Measurements from ENCODE around the gene TRAPPC6A.

Gene TRAPPC6A

DNA sequence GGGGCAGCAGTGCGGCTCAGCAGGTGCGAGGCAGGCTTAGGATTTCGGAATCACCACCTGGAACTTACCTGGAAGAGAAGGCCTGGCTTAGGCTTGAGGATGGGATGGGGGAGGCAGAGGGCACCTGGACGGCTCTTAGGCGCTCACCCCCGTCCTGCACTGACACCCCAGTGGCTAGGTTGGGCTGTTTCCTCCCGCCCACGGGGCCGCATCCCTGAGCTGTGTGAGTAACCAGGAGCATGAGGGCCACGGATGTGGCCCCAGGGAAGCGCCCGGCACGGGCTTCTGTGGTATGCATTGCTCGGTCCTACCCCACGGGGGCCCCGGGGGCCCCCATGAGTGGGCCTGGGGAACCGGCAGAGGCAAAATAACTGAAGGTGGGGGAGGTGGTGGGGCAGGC lies 14.9 kb downstream of the TRAPPC6A start:
- DNase-seq (ENCODE audit: low read depth), result no peak

DNA sequence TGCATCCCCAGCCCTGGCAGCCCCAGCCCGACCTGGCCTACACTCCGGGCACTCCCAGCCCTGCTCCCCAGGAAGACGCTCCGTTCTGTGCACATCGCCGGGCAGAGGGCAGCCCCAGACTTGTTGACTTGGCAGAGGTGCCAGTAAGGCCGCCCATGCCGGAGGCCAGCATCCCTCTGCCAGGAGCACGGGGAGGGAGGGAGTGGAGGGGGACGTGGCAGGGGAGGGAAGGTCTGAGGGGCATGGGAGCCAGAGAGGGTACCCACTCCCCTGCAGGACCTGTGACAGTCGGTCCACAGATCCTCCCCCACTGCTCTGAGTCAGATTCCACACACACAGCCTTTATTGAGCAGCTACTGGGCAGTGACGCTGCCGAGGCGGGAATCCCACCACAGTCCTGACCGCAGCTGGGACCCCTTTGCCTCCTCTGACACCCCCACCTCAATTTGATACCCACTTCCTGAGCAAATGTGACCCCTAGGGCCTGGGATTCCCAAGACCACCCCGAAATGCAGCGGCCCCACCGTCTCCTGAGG lies 15.4 kb downstream of the TRAPPC6A start:
- no peak for DNase-seq (ENCODE audit: low read depth)

DNA sequence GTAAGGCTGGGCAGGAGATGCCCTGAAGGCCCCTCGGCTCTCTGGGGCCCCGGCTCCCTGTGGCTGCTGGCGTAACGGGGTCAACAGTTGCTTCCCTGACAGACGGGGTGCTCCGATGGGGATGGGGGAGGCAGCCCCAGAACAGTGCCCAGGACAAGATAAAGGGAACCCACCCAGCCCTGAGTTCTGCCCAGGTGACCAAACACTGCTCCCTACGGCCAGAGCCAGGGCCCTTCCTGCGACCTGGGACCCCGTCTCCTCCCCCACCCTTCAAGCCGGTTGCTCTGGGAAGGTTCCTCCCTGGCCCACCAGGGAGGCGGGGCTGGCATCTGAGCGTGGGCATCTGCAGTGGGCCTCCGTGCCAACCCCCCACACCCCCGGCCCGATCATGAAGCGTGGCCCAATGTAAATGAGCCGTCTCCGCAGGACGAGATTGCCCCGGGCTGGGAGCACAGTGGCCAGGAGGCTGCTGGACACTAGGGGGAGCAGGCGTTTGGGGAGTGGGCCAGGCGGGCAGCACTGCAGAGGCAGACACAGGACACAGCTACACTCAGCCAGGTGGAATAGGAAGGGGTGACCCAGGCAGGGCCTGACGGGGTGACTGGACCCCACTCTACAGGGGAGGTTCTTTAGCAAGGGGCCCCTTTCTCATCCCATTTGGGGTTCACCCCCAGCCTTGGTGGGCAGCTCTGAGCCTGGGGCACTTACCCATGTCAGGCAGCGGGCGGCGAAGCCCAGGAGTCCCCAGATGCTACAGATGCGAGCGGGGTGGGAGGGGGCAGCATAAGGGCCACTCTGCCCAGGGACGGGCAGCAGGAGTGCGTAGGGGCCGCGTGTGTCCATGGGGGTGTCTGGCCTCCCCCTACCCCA lies 16.1 kb downstream of the TRAPPC6A start:
- DNase-seq (ENCODE audit: low read depth), result no peak

DNA sequence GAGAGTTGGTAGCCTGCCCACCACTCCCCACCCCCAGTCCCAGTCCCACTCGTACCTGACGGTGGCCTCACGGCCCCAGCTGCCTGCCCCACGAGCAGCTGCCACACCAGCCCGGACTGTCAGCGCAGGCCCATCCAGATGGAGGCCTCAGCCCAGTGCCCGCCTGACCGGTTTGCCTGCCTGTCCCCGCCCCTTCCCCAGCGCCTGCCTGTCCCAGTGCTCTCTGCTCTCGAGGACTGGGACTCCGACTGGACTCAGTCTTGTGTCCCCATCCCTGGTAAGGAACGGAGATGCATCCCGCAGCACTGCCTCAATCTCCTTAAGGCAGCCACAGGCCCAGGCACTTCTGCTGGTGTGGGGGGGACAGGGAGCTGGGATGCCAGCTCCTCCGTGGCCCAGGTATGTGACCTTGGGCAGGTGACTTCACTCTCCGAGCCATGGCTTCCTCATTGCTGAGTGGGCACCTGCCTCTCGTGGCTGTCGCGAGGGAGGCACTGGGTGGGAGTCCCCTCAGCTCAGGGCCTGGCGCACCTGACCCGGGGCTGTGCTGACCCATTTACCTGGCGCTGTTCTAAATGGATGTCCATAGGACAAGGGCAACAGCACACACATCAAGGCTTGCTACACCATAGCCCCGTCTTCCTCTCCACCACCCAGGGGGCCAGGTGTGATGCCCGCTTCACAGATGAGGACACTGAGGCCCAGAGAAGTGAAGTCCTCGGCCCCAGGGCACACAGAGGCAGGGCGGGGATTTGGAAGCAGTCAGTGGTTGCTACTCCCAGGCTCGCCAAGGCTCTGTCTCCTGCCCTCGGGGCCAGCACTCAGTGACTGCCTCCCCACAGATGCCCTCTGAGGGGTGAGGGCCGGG lies 16.9 kb downstream of the TRAPPC6A start, which contains the start of gene NKPD1:
NKPD1 (minus strand) TSS at position 113 of the 868 bp plus-strand sequence. CDS start 832 bp downstream, outside the sequence.
- no peak for DNase-seq (ENCODE audit: low read depth)

DNA sequence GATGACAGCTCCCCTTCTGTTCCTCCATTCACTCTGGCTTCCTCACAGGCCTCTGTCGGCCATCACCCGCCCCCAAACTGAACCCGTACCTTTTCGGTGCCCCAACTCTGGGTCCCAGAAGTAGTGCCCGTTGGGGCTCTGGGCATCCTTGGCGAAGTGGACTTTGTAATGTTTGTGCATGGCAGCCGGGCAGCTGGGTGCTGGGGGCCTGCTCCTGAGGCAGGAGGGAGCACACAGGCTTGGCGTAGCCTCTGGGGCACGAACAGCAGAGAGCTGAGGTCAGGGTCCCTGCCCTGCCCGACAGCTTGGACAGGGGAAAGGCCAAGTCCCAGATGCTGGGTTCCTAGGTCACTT lies 18.1 kb downstream of the TRAPPC6A start:
- no peak for DNase-seq (ENCODE audit: low read depth)

DNA sequence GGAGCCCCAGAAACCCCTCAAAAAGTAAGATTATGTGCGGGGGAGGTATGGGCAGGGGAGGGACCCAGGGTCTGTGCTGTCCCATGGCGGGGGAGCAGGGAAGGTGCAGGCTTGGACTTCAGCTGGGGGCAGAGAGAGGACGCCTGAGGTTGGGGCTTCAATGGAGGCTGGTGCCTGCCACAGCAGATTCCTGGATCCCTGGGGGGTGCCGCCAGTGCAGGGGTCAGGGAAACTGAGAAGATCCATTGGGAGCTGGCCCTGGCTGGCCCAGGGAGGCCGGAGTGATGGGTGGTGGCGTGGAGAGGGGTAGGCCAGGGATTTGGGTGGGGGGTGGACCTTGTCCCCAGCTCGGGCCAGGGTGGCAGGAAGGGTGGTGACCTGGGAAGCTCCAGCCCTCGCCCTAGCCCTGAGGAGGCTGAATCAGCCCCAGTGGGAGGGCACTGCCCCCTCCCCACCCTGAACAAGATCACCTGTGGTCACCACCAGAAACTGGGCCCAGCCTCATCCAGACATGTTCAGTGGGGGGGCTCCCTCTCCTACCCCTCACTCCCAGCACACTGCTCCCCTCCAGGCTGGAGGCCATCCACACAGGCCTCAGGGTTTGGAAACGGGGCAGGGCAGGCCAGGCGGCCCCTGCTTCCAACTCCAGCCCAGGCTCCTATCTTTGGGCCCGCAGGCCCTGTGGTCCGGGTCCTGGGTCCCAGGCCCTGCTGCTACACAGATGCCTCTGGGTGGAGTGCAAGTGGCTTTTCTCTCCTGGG lies 18.6 kb downstream of the TRAPPC6A start:
- DNase-seq (ENCODE audit: low read depth), result no peak

DNA sequence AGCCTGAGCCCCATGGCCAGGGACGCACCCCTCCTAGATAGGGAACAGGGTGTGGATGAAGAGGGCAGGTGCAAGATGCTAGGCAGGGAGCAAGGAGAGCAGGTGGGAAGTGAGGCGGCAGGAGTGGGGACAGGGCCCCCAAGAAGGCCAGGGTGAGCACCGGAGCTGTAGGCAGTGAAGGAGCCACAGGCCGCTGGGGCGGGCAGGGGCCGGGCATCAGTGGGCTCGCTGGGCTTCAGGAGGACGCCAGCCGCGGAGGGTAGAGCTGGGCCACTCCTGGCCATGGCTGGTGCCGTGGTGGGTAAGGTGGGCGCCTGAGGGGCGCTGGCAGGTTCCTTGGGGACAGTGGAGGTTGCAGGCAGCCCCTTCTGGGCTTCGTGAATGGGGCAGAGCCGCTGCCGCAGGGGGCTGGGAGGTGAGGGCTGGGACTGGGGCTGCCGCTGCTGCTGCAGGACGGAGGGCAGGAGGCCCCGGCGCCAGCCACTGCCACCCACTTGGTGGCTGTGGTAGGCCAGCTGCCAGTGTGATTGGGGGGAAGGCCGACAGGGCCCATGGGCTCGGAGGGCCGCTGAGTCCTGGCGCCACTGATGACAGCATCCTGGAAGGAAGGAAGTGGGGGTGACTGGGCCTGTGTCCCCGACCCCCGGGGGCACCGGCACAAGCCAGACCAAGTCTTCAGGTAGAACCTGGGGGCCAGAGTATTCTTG lies 19.4 kb downstream of the TRAPPC6A start:
- no peak for DNase-seq (ENCODE audit: low read depth)

DNA sequence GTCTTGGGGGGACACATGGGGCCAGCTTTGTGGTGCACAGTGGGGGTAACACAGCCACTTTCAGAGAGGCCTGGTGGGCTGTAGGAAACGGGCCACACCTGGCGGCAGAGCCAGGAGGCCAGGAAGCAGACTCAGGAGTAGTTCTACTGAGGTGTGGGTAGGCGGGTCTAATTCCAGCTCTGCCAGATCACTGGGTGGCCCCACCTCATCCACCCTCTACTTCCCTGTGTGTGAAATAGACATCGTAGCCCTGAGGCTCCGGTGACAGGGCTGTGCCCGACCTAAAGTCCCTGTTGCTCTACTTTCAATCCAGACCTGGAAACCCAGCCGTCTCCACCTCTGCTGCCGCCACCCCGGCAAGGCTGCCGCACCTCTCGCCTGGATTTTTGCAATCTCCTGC lies 21.3 kb downstream of the TRAPPC6A start:
- DNase-seq (ENCODE audit: low read depth), result no peak

DNA sequence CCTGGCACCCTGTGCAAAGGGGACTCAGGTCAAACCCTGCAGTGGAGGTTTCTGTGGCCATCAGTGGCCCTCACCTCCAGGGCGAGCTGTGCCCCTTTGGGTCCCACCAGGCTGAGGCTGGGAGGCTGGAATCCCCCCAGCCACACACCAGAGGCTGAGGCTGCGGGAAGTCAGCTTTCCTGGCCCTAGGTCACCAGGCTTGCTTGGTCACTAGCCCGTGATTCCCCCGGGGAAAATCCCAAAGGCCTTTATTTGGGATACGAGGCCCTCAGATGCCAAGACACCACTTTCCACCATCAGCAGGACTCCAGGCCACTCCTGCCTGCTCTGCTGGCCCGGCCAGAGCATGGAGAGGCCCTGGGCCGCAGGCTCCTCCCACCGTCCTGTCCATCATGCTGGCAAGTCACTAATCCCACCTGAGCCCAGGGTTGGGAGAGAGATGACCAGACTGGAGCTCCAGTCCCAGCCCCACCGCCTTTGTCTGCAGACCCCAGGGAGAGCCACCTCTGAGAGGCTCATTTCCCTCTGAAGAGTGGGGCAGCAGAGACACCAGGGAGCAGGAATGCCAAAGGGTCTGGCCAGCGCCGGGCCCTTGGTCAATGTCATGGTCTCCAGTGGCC lies 21.9 kb downstream of the TRAPPC6A start:
- DNase-seq (ENCODE audit: low read depth), result no peak

DNA sequence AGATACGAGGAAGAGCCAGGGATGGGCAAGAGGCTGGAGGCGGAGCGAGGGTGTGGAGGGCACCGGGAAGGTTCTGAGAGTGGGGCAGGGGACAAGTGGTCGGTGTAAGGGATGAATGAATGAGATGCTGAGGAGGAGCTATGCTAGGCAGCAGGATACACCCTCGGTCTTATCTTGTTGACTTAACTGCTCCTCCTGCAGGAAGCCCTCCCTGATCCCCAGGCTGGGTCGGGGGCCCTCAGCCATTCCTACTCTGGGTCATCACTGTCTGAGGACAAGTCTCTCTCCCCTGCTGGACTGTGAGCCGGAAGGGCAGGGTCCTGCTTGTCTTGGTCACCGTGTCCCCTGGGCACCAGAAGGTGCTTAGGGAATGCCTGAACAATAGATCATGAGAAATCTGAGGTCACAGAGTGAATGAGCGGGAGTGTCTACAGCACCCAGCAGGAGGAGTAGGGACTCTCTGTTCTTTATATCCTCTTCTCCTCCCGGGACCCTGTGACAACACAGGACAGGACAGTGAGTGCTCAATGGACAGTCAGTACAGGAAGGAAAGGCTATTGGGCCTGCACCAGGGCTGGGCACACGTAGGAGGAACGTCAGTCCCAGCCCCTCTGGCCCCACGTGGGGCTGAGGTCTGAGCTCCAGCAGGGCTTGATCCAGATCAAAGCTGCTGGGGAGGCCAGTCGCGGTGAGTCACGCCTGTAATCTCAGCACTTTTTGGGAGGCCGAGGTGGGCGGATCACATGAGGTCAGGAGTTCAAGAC lies 23.8 kb downstream of the TRAPPC6A start:
- peak; percentile 94 for DNase-seq (ENCODE audit: low read depth)

DNA sequence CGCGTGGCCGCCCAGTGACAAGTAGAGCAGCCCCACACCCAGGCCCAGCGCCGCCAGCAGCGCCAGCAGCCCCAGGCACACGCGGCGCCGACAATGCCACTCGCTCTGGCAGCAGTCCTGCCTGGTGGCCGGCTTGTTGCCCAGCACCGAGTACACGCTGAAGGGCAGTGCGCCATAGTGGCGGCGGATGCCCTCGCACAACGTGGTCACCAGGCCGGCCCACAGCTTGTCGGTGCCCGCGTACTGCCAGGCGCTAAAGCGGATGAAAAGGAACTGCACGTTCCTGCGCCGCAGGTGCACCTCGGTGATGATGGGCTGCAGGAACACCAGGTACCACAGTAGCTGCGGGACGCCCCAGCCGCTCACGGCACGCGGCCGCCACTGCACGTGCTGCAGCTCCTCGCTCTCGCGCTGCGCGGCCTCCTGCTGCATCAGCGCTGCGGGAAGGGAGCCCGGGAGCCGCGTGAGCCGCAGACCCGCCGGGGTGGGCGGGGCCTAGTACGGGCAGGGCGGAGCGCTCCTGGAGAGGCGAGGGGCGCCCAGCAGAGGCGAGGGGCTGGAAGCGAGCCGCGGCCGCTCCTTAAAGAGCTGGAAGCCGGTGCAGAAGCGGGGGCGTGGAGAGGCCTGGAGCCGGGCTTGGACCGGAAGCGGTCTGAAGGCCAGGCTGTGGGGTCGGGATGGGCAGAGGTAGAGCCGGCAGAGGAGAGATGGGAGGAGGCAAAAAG lies 24.5 kb downstream of the TRAPPC6A start:
- peak; percentile 64 for DNase-seq (ENCODE audit: low read depth)

DNA sequence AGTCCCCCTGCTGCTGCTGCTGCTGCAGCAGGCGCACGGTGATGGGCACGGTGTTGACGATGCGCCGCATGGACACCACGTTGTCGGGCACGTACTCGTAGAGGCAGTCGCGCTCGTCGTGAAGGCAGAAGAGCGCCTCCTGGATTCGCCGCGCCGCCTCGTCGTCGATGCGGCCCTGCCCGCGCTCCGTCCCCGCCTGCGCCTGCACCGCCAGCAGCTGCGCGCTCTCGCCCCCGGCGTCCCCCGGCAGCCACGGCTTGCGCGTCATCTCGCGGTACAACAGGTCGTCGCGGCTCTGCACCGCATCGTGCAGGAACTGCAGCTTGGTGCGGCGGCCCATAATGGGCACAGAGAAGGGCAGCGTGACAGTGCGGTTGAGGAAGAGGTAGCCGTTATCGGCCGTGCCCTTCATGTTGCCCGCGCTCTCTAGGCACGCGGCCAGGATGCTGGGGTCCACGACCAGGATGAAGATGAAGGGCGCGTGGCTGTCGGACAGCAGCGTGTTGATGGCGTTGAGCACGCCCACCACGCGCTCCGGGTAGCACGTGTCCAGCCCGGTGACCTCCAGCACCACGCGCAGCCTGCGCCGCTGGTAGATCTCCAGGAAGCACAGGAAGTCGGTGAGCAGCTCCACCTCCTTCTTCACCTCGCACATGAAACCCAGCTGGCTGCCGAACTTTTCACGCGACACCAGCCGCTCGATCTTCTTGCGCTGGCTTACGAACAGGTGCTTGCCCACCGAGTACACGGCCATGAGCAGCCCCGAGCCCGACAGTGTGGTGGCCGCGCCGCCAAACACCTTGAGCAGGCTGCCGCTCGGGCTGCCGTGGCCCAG lies 25.3 kb downstream of the TRAPPC6A start:
- peak; percentile 50 for DNase-seq (ENCODE audit: low read depth)

DNA sequence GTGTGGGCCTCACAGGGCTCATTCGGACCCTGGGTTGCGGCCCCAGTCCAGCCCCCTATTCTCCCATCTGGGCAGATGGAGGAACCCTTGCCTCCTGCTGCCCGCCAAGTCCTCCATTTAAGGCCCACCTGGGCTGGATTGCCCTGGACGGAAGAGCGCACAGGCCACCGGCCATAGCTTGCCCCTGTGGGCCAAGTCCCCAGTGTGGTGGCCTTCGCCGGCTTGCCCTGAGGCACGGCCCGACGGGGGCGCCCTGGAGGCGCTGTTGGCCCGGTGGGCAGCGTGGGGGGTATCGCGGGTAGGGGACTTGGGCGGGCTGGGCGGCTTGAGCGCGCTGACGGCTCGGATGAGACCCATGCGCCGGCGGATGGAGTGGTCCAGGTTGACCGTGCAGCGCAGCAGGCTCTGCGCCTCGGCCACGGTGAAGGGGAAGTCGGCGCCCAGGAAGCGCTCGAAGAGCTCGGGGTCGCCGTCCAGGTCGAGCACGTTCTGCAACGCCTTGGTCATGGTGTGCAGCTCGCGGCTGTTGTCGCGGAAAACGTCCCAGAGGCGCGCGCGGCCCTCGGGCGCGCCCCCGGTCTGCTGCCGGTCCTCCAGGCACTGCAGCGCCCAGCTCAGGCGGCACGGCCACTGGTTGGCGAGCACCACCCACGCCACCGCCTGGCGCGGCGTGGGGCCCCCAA lies 26.1 kb downstream of the TRAPPC6A start:
- no peak for DNase-seq (ENCODE audit: low read depth)

DNA sequence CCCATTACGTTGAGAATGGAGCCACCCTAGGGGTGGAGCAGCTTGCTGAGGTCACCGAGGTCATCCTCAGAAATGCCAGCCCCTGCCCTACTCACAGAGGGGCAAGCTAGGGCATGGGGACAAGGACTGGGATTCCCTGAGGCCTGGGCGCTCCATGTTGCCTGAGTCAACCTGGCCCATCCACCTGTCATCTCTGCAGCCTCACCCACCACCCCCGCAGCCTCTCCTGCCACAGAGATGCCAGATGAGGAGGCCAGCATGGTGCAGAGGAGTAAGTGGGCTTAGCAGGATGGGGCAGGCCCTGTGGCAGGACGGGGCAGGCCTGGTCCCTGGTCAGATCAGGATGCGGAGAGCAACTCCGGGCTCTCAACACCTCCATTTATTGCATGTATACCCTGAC lies 26.7 kb downstream of the TRAPPC6A start:
- no peak for DNase-seq (ENCODE audit: low read depth)

DNA sequence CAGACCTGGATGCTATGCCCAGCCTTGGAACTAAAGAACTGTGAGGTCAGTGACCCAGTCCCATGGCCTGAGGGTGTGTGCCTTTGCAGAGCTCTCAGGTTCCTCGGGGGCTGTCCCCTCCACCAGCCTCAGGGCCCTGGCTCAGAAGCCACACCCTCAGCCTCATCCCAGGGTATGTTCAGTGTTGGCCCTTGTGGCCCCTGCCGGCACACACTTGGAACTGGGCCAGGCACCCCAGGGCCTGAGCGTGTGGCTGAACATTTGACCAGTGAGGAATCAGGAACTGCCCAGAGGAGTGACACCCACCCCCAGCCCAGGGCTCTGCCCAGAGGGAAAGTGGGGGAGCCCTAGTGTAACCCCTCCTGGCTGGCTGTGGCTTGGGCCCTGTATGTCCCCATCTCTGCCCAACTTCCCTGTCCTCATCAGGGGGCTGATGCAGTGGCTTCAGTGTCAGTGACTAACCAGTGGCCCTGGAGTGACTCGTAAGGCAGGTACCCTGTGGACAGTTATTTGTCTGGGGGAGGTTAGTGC lies 27.2 kb downstream of the TRAPPC6A start:
- no peak for DNase-seq (ENCODE audit: low read depth)

DNA sequence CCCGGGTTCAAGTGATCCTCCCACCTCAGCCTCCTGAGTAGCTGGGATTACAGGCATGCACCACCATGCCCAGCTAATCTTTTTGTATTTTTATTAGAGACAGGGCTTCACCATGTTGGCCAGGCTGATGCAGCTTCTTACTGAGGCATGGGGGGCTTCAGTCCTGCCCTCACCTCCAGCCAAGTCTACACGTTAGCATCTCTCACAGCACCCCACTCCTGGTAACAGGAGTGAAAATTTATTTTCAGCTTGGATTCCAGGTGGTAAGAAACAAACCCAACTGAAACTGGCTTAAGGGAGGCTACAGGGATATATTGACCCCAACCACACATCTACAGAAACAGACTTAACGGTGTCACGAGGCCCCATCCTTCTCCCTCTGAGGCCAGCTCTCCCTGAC lies 27.9 kb downstream of the TRAPPC6A start:
- DNase-seq (ENCODE audit: low read depth), result no peak

DNA sequence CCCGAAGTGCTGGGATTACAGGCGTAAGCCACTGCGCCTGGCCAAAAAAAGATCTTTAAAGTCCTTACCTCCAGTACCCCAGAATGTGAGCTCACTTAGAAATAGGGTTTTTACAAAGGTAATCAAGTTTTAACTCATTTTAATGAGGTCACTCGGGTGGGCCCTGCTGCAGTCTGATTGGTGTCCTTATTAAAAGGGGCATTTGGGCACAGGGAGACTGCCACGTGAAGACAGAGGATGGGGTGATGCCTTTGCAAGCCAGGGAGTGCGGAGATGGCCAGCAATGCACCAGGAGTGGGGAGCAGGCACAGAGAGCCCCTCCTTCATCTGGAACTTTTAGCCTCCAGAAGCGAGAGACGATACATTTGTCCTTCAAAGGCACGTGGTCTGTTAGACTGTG lies 28.9 kb downstream of the TRAPPC6A start:
- DNase-seq (ENCODE audit: low read depth), result no peak
